Measurements from ENCODE around the gene SMYD3.
"Not testable (repeated sequence)": the region's sequence is repeated elsewhere in the genome, so short reads cannot be mapped to it uniquely, and the experiment has no call there.

SMYD3 gene

GRCh38 chr1:246032984-246033383, 474.1 kb downstream of the SMYD3 start:
- DNase-seq (ENCODE audit: low read depth, low spot score): no peak

GRCh38 chr1:246032031-246032551, 475.0 kb downstream of the SMYD3 start:
- DNase-seq (ENCODE audit: low read depth, low spot score): no peak

GRCh38 chr1:246029616-246030015, 477.5 kb downstream of the SMYD3 start:
- DNase-seq (ENCODE audit: low read depth, low spot score): no peak

GRCh38 chr1:246024118-246024517, 483.0 kb downstream of the SMYD3 start:
- not testable (repeated sequence) for DNase-seq (ENCODE audit: low read depth, low spot score)

GRCh38 chr1:246020211-246020954, 486.7 kb downstream of the SMYD3 start:
- no peak for DNase-seq (ENCODE audit: low read depth, low spot score)

- no peak for DNase-seq (ENCODE audit: low read depth, low spot score)
Measured at GRCh38 chr1:246018146-246018545, 488.9 kb downstream of the SMYD3 start.

GRCh38 chr1:246012341-246012740, 494.7 kb downstream of the SMYD3 start:
- DNase-seq (ENCODE audit: low read depth, low spot score): peak; percentile 40

GRCh38 chr1:246010386-246010785, 496.7 kb downstream of the SMYD3 start:
- no peak for DNase-seq (ENCODE audit: low read depth, low spot score)

GRCh38 chr1:246008363-246008831, 498.7 kb downstream of the SMYD3 start:
- peak; percentile 83 for DNase-seq (ENCODE audit: low read depth, low spot score)

GRCh38 chr1:246005067-246005466, 502.0 kb downstream of the SMYD3 start:
- DNase-seq (ENCODE audit: low read depth, low spot score): no peak

- no peak for DNase-seq (ENCODE audit: low read depth, low spot score)
Measured at GRCh38 chr1:246004301-246004700, 502.8 kb downstream of the SMYD3 start.

GRCh38 chr1:246003442-246003730, 503.7 kb downstream of the SMYD3 start:
- DNase-seq (ENCODE audit: low read depth, low spot score): no peak

GRCh38 chr1:246002725-246003441, 504.2 kb downstream of the SMYD3 start:
- DNase-seq (ENCODE audit: low read depth, low spot score): peak; percentile 88

GRCh38 chr1:246001837-246002230, 505.2 kb downstream of the SMYD3 start:
- no peak for DNase-seq (ENCODE audit: low read depth, low spot score)

- DNase-seq (ENCODE audit: low read depth, low spot score): no peak
Measured at GRCh38 chr1:246001142-246001836, 505.8 kb downstream of the SMYD3 start.

GRCh38 chr1:246000638-246001015, 506.5 kb downstream of the SMYD3 start:
- DNase-seq (ENCODE audit: low read depth, low spot score): no peak

GRCh38 chr1:245999697-246000637, 507.1 kb downstream of the SMYD3 start:
- no peak for DNase-seq (ENCODE audit: low read depth, low spot score)

- peak; percentile 29 for DNase-seq (ENCODE audit: low read depth, low spot score)
Measured at GRCh38 chr1:245997471-245998258, 509.4 kb downstream of the SMYD3 start.

- DNase-seq (ENCODE audit: low read depth, low spot score): no peak
Measured at GRCh38 chr1:245996811-245997210, 510.3 kb downstream of the SMYD3 start.

GRCh38 chr1:245995474-245995873, 511.6 kb downstream of the SMYD3 start:
- no peak for DNase-seq (ENCODE audit: low read depth, low spot score)
